OCI-M2 (cell line): Measurements from ENCODE around the gene PKN2.
"Not testable (repeated sequence)": the region's sequence is repeated elsewhere in the genome, so short reads cannot be mapped to it uniquely, and the experiment has no call there.

Experiments
- DNase-seq: peaks from one replicate; lab custom pipeline; 2025; ENCODE audit not compliant: unreplicated experiment; lab: John Stamatoyannopoulos, UW

PKN2 gene

GRCh38 chr1:88876573-88877365 is 192.7 kb downstream of the PKN2 start:
- no peak for DNase-seq

GRCh38 chr1:88877382-88877825 is 193.3 kb downstream of the PKN2 start:
- DNase-seq = no peak

- DNase-seq = no peak
These were observed 193.8 kb downstream of the PKN2 start for GRCh38 chr1:88877911-88878310.

GRCh38 chr1:88878731-88879130 is 194.7 kb downstream of the PKN2 start:
- no peak for DNase-seq

- not testable (repeated sequence) for DNase-seq
These were observed 196.6 kb downstream of the PKN2 start for GRCh38 chr1:88880717-88881116.

- DNase-seq = no peak
These were observed 199.1 kb downstream of the PKN2 start for GRCh38 chr1:88883156-88883555.
